Esophagus squamous epithelium (tissue), 5 donors: ENCODE results near the gene TSPAN18. TPM values are rescaled to one million over a fixed set of nuclear protein-coding genes. Genes with fewer than 3 reads are reported as not detected.

Source experiments
- DNase-seq: peaks from one replicate; lab custom pipeline; 2025; lab: John Stamatoyannopoulos, UW
- H3K27ac ChIP-seq, 4 donors: fragments of 200-600 bp; sonication (generic); one replicate each; pipeline ENCODE4 v1.5.1; 2016 to 2019; ENCODE audit warnings: mild to moderate bottlenecking in 1 of 4
- H3K27me3 ChIP-seq, 4 donors: fragments of 200-600 bp; sonication (generic); 1 replicate in 3 of 4; 2 replicates in 1 of 4; pipeline versions ENCODE4 v1.5.1 to v1.6.0; 2017 to 2021; ENCODE audit warnings: antibody characterized with exemption in 1 of 4
- H3K36me3 ChIP-seq, 3 donors: fragments of 200-600 bp; sonication (generic); one replicate each; pipeline ENCODE4 v1.5.1; 2016 to 2019
- H3K4me1 ChIP-seq, 3 donors: fragments of 200-600 bp; sonication (generic); one replicate each; pipeline ENCODE4 v1.5.1; 2017 to 2019
- H3K4me3 ChIP-seq, 4 donors: fragments of 200-600 bp; sonication (generic); 1 replicate in 3 of 4; 2 replicates in 1 of 4; pipeline ENCODE4 v1.5.1; 2016 to 2019; ENCODE audit warnings: mild to moderate bottlenecking in 2 of 4, moderate library complexity in 1 of 4
- H3K9me3 ChIP-seq, 3 donors: fragments of 200-600 bp; sonication (generic); one replicate each; pipeline ENCODE4 v1.5.1; 2016 to 2019
- CTCF ChIP-seq, 6 experiments: fragments of 450-650 bp in 4 of 6; fragments of 200-600 bp in 2 of 6; sonication (generic) in 2 of 6; IDR thresholded peaks; one replicate each; pipeline ENCODE4 v1.5.1; 2016 to 2019; ENCODE audit warnings: antibody characterized with exemption in 6 of 6, mild to moderate bottlenecking in 4 of 6, moderate library complexity in 4 of 6
- POLR2A ChIP-seq, 4 donors: fragments of 450-650 bp; IDR thresholded peaks; one replicate each; pipeline ENCODE4 v1.6.1; 2017; ENCODE audit warnings: antibody characterized with exemption in 4 of 4, mild to moderate bottlenecking in 4 of 4, moderate library complexity in 3 of 4
- WGBS, 2 donors: methylation state at CpG; one replicate each; pipeline ENCODE4 v1.1.5; 2018; 5-methylcytosine and 5-hydroxymethylcytosine counted together
- intact Hi-C: fragments of 100-400 bp; cut with DNase I; formaldehyde crosslinking; loops from one replicate; pipeline ENCODE4 v1.15.0; 2022
- total RNA-seq, 4 donors: library from RNA; depleted of rRNA; stranded (reverse); fragments of >200 nt; gene quantifications; one replicate each; pipeline ENCODE4 v1.1.0, GENCODE V29; 2016
- donor health status: DM: yes; HTN: yes; CAD: no.

Gene TSPAN18
- total RNA-seq, 4 donors from 2014 or later, result 0.80 to 4.4 (median 2.0) TPM

- H3K36me3 ChIP-seq, result no peaks in the 10 kb centered on the region
- no peak for DNase-seq
- WGBS, 2 donors, result 25 to 37% methylated on average over 24 to 27 of the region's 35 CpGs
- intact Hi-C loops, result no loop called here
- no peaks in the 10 kb centered on the region for H3K27me3 ChIP-seq
- H3K9me3 ChIP-seq, result no peaks in the 10 kb centered on the region
- no peak overlapping the region for H3K4me3 ChIP-seq
- H3K27ac ChIP-seq, result no peak overlapping the region
- peaks cover 4 to 45% (median 14%) of the 10 kb centered on the region in 3 donors for H3K4me1 ChIP-seq
- TF ChIP-seq POLR2A (IDR thresholded peaks at IDR 0.05) (no peak), CTCF (IDR thresholded peaks at IDR 0.05) (no peak)
These were observed 230.3 kb downstream of the TSPAN18 start for GRCh38 chr11:44957040-44957515.

- TF ChIP-seq POLR2A (IDR thresholded peaks at IDR 0.05), result no peak
- no peak for TF ChIP-seq CTCF (IDR thresholded peaks at IDR 0.05)
- H3K27ac ChIP-seq, result no peak overlapping the region
- no peak for DNase-seq
- 66 to 71% methylated on average over 7 to 8 of the region's 8 CpGs for WGBS, 2 donors
- H3K36me3 ChIP-seq, result no peaks in the 10 kb centered on the region
- peaks cover 4 to 36% (median 10%) of the 10 kb centered on the region in 3 donors for H3K4me1 ChIP-seq
- no peaks in the 10 kb centered on the region for H3K27me3 ChIP-seq
- intact Hi-C loops, result no loop called here
- H3K9me3 ChIP-seq, result no peaks in the 10 kb centered on the region
- H3K4me3 ChIP-seq, result no peak overlapping the region
These were observed 231.2 kb downstream of the TSPAN18 start for GRCh38 chr11:44957776-44958564.

- no peak overlapping the region for H3K27ac ChIP-seq
- no peak overlapping the region for H3K4me3 ChIP-seq
- intact Hi-C loops, result no loop called here
- TF ChIP-seq CTCF (IDR thresholded peaks at IDR 0.05), result no peak
- TF ChIP-seq POLR2A (IDR thresholded peaks at IDR 0.05), result no peak
- no peaks in the 10 kb centered on the region for H3K27me3 ChIP-seq
- 74 to 97% methylated on average over 2 to 3 of the region's 3 CpGs for WGBS, 2 donors
- H3K36me3 ChIP-seq, result no peaks in the 10 kb centered on the region
- no peak for DNase-seq
- no peaks in the 10 kb centered on the region for H3K9me3 ChIP-seq
- peaks cover 4 to 32% (median 10%) of the 10 kb centered on the region in 3 donors for H3K4me1 ChIP-seq
These were observed 232.3 kb downstream of the TSPAN18 start for GRCh38 chr11:44959064-44959463.

GRCh38 chr11:44960200-44960845 lies 233.6 kb downstream of the TSPAN18 start:
- Histone ChIP-seq H3K4me1 (peaks cover 1 to 21% (median 5%) of the 10 kb centered on the region in 3 donors), H3K9me3 (no peaks in the 10 kb centered on the region), H3K4me3 (no peak overlapping the region), H3K36me3 (no peaks in the 10 kb centered on the region), H3K27ac (no peak overlapping the region), H3K27me3 (no peaks in the 10 kb centered on the region)
- 37 to 56% methylated on average over 4 to 7 of the region's 7 CpGs for WGBS, 2 donors
- intact Hi-C loops, result no loop called here
- no peak for DNase-seq
- no peak for TF ChIP-seq CTCF (IDR thresholded peaks at IDR 0.05)
- no peak for TF ChIP-seq POLR2A (IDR thresholded peaks at IDR 0.05)

- no peak overlapping the region for H3K4me3 ChIP-seq
- 58 to 85% methylated on average over 1 to 3 of the region's 3 CpGs for WGBS, 2 donors
- DNase-seq, result no peak
- peaks cover 0 to 11% (median under 1%) of the 10 kb centered on the region in 3 donors for H3K4me1 ChIP-seq
- H3K9me3 ChIP-seq, result no peaks in the 10 kb centered on the region
- H3K36me3 ChIP-seq, result no peaks in the 10 kb centered on the region
- H3K27me3 ChIP-seq, result no peaks in the 10 kb centered on the region
- intact Hi-C loops, result no loop called here
- TF ChIP-seq POLR2A (IDR thresholded peaks at IDR 0.05) (no peak), CTCF (IDR thresholded peaks at IDR 0.05) (no peak)
- no peak overlapping the region for H3K27ac ChIP-seq
These were observed 235.7 kb downstream of the TSPAN18 start for GRCh38 chr11:44962464-44962863.
